SH-SY5Y (cell line): ENCODE data around the gene DDHD1.

Experiments used
- GATA2 ChIP-seq: IDR thresholded peaks from 2 replicates; pipeline ENCODE4 v1.6.1; 2011; ENCODE audit warnings: mild to moderate bottlenecking, low read depth, low read length
- GATA3 ChIP-seq: IDR thresholded peaks from 2 replicates; pipeline ENCODE4 v1.6.1; 2011; ENCODE audit warnings: low read depth, mild to moderate bottlenecking, low read length, moderate library complexity

The DDHD1 gene

DNA sequence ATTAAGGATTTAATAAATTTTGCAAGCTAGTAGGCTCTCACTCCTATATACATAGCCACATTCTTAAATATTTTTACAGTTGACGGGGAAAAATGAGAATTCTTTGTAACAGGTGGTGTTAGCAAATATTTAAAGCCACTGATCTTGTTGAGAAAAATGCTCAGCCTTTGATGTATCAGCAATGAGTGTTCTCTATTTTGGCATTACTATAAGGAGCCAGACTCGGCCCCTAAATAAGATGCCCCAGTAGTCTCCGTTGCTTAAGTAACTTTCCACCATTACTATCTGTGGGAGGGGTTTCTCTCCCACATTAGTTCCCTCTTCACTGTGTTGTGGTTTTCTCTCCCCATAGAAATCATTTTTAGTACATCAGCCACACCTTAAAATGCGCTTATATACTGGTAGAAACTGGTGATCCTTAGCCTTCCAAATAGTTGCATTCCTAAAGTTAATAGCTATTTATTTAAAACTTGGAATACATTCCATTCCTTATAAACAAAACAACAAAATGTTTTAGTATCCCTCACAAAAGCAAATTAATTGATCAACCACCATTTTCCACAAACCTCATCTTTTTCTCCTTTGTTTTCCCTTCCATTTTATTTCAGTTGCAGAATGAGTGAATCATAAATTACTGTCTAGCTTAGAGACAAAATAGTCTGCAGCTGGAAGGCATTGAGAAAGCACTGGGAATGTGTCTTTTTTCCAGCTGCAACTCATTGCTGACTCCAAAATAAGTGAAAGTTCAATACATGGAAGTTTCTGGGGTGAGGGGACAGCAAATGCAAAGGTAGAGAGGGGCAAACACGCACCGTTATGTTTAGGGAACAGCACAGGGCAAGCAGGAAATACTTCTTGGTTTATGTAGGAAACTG lies 117.5 kb downstream of the DDHD1 start:
- no peak for TF ChIP-seq GATA3
- TF ChIP-seq GATA2: no peak

DNA sequence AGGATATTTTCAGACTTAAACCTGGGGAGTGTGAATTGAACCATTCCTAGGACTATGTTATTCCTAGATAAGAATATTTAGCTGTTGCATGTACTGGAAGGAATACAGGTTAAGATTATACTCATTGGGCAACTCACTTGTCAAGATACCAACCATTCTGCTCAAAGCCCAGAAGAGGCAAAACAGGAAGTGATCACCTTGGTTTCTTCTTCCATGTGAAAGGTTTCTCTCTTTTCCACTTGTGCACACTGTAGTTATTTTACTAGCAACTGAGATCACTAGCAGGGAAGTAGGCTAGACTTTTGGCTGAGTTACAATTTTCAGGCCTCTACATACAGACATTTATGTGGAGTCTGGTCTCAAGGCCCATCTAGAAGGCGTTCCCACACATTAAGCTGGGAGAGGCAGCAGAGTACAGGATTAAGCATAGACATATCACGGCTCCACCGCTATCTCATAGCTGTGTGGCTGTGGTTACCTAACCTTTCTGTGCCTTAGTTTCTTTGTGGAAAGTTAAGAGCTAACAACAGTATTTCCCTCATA lies 118.4 kb downstream of the DDHD1 start:
- TF ChIP-seq GATA3 (no peak), GATA2 (no peak)

DNA sequence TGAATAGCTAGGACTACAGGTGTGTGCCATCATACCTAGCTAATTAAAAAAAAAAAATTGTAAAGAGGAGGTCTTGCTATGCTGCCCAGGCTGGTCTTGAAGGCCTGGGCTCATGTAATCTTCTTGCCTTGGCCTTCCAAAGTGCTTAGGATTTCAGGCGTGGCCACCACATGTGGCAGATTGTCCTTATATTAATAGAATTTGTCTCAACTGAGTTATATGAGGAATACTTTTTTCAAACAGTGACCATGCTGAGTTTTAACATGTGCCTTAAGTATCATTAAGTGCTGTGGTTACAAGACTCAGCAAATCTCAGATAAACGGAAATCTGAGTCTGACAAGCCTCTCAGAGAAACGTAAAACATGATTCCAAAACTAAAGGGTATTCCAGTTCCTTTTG lies 119.1 kb downstream of the DDHD1 start:
- TF ChIP-seq GATA3 (no peak), GATA2 (no peak)

DNA sequence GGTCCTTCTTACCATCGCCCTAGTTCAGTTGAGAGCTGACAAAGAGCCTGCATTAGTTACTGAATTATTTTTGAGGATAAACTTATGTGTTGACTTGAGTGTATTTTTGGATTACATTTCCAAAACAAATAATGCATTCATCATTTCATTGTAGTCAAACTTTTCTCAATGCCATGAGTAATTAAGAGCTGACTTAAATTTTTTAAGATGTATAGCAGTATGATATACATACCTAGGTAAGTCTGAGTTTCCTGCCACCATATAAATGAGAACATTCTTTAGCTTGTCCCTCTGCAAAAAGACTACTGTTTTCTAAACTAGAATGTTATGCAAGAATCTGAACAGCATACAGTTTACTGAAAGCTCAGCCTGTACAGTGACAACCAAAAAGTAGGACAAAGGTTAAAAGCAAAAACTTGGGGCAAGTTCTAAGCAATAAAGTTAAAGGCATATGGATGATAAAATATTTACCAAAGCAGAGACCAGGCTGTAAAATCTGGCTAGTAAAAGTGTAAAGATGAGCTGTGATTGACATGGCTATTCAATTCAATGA lies 120.2 kb downstream of the DDHD1 start:
- TF ChIP-seq GATA2: no peak
- TF ChIP-seq GATA3: no peak

DNA sequence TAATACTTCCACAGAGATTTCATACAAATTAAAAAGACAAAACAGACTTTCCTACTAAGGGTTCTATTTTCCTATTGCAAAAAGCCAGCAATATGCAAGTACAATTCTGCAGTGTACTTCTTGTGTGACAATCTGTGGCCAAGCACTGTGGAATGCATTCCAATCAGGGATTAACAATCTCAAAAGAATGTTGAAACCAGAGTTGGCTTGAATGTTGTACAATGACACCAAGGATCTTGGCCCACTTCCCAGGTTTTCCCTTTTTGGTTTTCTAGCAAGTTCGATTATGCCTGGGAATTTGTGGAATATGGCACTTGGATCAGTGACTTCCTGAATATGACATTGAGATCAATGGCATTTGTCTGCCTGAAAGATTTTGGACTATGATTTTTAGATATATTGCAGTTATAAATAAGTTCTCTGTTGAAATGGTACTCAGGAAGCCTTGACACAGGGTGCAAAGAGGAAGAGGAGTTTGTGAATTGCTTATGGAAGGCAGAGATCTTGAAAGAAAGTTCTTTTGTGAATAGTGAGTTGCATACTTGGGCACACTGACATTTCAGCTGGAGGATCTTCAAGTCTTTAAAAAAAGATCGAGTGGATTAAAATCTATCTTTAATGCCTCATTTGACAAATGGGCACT lies 120.8 kb downstream of the DDHD1 start:
- TF ChIP-seq GATA3: no peak
- TF ChIP-seq GATA2: no peak

DNA sequence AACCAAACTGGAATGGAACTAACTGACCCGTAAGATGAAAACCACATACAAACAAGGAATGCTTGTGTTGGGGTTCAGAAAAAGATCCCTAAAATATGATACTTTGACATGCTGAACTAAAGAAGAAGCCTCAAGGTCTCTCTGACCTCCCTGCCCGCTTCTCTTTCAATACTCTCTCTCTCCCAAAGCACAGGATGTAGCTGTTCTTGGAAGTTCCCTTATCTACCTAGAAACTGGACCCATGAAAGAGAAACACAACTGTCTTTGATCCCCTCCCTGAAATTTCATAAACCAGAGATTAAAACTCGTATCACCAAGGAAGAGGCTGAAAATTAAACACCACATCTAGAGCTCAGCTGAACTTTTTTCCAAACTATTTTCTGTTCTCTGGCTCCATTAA lies 125.6 kb downstream of the DDHD1 start:
- TF ChIP-seq GATA2 (no peak), GATA3 (no peak)

DNA sequence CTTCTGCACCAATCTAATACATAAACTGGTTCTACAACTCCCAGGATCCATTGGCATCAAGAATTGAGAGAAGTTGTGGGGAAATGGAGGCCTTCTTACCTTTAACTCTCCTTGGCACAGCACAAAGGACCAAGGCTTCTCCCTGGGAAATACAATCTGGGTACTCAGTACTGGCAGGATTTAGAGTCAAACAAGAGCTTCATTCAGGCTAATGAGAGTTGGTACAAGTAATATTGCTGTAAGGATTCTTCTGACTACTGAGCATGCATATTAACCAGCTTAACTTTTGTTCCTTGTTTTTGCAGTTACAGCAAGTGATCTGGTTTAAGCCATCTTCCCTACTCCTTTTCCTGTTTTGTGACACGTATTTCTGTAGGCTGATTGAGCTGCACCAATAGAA lies 126.1 kb downstream of the DDHD1 start:
- TF ChIP-seq GATA3 (no peak), GATA2 (no peak)

DNA sequence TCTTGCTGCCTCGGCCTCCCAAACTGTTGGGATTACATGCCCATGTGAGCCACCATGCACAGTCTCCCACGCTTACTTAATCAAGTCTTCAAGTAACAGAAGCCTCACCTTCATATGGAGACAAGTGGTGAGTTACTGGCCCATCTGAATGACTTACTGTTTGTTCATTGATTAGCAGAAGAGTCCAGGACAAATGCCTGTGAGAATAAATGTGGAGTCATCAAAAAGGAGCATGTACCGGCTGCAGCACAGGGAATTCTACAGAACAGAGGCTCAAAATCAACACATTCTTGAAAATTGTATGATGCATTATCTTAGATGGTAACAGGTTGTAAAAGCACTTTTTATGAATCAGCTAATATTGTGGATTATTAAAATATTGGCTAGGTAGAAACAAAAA lies 129.8 kb downstream of the DDHD1 start:
- no peak for TF ChIP-seq GATA2
- no peak for TF ChIP-seq GATA3

DNA sequence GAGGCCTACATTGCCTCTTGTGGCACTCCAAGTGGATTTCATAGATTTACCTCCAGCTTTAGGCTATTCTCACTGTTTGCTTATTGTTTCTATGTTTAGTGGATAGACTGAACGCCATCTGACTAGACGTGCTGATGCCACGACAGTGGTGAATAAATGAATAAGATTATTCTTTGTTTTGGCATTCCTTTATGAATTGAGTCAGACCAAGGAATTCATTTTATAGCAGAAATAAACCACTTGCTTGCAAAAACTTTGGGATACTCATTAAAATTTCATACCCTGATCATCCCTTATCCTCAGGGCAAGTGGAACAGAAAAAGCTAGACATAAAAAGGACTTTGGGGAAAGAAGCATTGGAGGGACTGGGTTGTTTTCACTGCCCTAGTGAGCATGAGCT lies 130.5 kb downstream of the DDHD1 start:
- no peak for TF ChIP-seq GATA3
- no peak for TF ChIP-seq GATA2

DNA sequence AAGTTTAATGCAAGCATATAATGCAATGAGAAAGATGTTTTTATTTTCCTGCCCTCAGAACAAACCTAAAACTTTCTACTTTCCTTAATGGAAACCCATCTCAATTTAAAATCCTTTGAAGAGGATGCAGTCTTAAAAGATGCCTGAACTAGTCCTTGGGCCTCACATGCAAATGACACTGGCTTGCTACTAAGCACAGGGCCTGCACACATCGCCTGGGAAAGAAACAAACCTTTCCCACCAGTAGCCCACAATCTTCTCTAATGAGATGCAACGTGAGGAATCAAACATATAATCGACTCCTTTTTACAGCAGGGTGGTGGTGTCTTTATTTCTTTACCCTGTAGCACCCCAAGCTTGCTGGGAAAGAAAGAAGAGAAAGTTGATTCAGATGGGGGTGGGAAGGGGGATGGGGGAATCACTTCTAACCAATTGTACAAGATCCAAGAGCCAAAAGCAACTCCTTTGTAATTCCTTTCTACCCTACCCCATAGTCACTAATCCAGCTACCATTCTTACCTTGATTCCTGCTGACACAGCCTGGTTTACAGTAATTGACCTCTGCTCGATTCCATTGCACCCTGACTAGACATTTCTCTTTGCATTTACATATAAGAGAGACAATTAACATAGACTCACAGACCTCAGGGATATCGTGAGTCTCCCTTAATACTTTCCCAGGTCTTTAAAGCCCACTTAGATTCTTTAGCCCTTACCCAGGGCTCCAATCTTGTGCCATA lies 132.8 kb downstream of the DDHD1 start:
- TF ChIP-seq GATA2 (no peak), GATA3 (no peak)

DNA sequence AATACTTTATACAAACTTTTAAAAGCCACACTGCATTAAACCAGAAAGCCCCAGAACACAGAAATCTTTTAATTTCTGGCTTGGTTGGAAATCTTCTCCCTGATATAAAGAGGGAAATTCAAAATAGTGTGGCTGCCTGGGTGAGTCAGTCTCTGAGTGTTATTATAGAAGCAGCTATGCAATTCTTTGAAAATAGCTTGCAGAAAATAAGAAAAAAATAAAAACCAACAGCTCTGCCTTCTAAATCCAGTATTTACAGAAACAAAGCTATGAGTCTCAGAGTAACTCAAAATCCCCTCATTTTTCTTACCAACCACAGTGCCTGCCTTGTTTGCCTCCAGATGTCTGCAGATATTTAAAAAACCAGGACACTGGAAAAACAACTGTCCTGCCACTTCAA lies 133.7 kb downstream of the DDHD1 start:
- TF ChIP-seq GATA3 (no peak), GATA2 (no peak)

DNA sequence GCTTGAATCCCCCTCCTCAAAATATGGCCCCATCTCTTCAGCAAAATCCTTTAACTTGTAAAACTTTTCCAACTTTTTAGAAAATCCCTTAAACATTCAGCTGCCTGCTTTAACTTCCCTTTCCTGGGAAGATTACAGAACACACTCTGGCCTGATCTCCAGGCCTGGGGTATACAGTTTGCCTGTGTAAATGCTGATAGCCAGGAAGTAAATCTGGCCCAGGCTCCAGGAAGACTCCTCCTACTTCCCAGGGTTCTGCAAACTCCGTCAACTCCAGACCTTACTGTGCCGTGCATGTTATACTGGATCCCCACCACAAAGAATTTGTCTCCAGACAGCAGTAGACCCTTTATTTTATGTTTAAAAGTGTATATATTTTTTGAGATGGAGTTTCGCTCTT lies 135.3 kb downstream of the DDHD1 start:
- TF ChIP-seq GATA3 (no peak), GATA2 (no peak)

DNA sequence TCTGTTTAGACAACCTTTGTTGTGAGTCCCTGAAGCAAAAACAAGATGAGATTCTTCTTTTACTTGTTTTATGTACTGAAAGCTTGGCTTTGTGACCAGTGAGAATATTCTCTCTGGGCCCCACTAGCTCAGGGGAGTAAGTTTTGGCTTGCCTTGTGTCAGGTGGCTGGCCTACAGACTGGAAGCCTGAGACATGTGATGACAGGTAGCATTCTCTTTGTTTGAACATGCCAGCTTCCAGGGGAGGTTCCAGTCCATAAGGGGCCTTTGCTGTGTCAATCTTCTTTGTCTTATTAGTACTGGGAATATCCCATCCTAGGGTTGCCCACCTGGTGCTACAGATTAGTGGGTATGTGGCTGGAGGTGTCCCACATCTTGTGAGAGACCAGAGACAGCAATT lies 136.2 kb downstream of the DDHD1 start:
- TF ChIP-seq GATA2: no peak
- no peak for TF ChIP-seq GATA3

DNA sequence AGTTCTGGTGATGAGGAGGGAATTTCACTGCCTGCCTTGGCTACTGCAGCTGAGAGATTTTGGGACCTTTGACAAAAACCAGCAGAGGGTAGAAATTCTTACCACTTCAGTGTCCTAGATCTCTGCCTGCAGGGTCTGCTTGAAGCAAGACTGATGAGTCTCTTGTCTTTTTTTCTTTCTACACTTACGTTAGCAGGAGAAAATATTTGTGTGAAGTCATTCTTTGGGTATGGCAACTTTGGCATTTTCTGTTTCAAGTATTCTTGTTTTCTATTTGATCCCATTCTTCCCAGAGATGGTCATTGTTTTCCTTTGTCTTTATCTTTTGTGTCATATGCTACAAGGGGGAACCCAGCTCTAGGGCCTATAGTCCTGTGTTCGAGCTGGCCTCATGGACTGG lies 136.6 kb downstream of the DDHD1 start:
- TF ChIP-seq GATA2 (no peak), GATA3 (no peak)

DNA sequence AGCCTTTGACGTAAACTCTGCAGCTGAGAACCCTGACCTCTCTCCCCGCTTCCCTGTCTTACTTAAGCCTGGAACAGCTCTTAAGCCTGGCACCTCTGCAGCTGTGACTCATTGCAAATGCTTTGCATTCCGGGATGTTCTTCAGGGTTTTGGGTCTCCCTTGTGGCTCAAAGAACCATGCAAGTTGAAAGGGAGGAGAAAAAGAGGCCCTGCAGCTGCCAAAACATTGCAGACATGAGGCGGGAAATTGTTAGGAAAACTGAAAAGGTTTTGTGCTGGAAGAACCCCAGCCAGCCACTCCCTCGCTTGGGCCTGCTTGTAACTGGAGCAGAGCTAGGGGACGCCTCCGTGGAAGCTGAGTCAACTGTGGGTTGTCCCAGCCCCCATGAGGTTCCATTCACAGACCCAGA lies 142.1 kb downstream of the DDHD1 start:
- TF ChIP-seq GATA3 (no peak), GATA2 (no peak)
